Loucy (cell line): ENCODE measurements around the gene PHOSPHO1.

Source experiments
- EZH2phosphoT487 ChIP-seq: fragments of 200-600 bp; IDR thresholded peaks from 2 replicates; pipeline ENCODE4 v1.6.1; 2018; ENCODE audit warnings: antibody characterized with exemption, mild to moderate bottlenecking, moderate library complexity, borderline replicate concordance
- TF ChIP-seq, protein P1 (sequence below): fragments of 200-600 bp; sonication (generic); conservative IDR thresholded peaks from 2 replicates; pipeline ENCODE4 v1.5.1; 2014; ENCODE audit warnings: mild to moderate bottlenecking, antibody characterized with exemption, low read length

DNA sequence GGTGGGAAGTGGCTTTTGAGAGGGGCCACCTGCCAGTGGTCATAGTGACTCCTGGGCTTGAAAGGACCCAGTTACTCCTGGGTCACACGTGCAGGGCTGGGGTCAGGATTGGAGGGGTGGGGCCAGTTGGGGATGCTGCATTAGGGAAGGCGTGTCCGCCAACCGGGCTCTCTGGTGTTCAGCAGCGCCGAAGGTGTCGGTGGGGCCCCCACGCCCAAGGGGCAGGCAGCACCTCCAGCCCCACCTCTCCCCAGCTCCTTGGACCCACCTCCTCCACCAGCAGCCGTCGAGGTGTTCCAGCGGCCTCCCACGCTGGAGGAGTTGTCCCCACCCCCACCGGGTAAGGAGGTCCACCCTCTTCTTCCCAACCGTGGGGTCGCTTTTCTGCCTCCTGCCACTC is 10.6 kb downstream of the PHOSPHO1 start:
- TF ChIP-seq, protein P1, sequence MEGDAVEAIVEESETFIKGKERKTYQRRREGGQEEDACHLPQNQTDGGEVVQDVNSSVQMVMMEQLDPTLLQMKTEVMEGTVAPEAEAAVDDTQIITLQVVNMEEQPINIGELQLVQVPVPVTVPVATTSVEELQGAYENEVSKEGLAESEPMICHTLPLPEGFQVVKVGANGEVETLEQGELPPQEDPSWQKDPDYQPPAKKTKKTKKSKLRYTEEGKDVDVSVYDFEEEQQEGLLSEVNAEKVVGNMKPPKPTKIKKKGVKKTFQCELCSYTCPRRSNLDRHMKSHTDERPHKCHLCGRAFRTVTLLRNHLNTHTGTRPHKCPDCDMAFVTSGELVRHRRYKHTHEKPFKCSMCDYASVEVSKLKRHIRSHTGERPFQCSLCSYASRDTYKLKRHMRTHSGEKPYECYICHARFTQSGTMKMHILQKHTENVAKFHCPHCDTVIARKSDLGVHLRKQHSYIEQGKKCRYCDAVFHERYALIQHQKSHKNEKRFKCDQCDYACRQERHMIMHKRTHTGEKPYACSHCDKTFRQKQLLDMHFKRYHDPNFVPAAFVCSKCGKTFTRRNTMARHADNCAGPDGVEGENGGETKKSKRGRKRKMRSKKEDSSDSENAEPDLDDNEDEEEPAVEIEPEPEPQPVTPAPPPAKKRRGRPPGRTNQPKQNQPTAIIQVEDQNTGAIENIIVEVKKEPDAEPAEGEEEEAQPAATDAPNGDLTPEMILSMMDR, result no peak
- TF ChIP-seq EZH2phosphoT487, result no peak
